Keratinocyte (primary cell): ENCODE data around the gene NR1I3.

Source experiments
- CTCF ChIP-seq, 3 experiments: IDR thresholded peaks in 1 of 3; conservative IDR thresholded peaks in 1 of 3; optimal IDR thresholded peaks in 1 of 3; 2 replicates in 2 of 3; 3 replicates in 1 of 3; pipeline versions ENCODE3 to v1.5.1; 2011; ENCODE audit warnings: low read length in 3 of 3, mild to moderate bottlenecking in 3 of 3, moderate library complexity in 2 of 3, control low read depth in 1 of 3, inconsistent platforms in 1 of 3; ENCODE audit not compliant: insufficient read depth in 2 of 3; ENCODE audit errors: extremely low read depth in 1 of 3
- EZH2 ChIP-seq: IDR thresholded peaks from one replicate; pipeline ENCODE4 v1.6.1; 2012; ENCODE audit warnings: inconsistent platforms, mild to moderate bottlenecking, low read length, moderate library complexity

- TF ChIP-seq CTCF (optimal IDR thresholded peaks at IDR 0.05 in 1 of 3, IDR thresholded peaks at IDR 0.05 in 1 of 3, conservative IDR thresholded peaks at IDR 0.05 in 1 of 3; ENCODE audit: extremely low read depth in 1 of 3, insufficient read depth in 2 of 3, low read length in 3 of 3) (no peak), EZH2 (no peak)
Observed at GRCh38 chr1:161266202-161266601, 28.2 kb upstream of the NR1I3 start.
